NB4 (cell line): ENCODE results near the gene SPINT2.
"Not testable (repeated sequence)": the region's sequence is repeated elsewhere in the genome, so short reads cannot be mapped to it uniquely, and the experiment has no call there.

ENCODE experiments used
- DNase-seq: peaks from one replicate; pipeline ENCODE4 v3.0.0; 2010; ENCODE audit warnings: low read depth
- H3K4me3 ChIP-seq: one replicate; pipeline ENCODE4 v1.5.1; 2011; ENCODE audit warnings: mild to moderate bottlenecking, low read depth, low read length, moderate library complexity
- MYC ChIP-seq: IDR thresholded peaks from 2 replicates; pipeline ENCODE4 v1.6.1; 2011; ENCODE audit warnings: low read depth, low read length
- POLR2A ChIP-seq: IDR thresholded peaks from 2 replicates; pipeline ENCODE4 v1.6.1; 2011; ENCODE audit warnings: mild to moderate bottlenecking; ENCODE audit not compliant: insufficient read length; ENCODE audit errors: extremely low read depth
- TF ChIP-seq, protein P1 (sequence below): IDR thresholded peaks from one replicate; pipeline ENCODE4 v1.5.1; 2012; ENCODE audit warnings: low read depth, low read length
- TF ChIP-seq, protein P2 (sequence below): IDR thresholded peaks from 2 replicates; pipeline ENCODE4 v1.6.1; 2011; ENCODE audit warnings: low read depth, low read length

The SPINT2 gene

DNA sequence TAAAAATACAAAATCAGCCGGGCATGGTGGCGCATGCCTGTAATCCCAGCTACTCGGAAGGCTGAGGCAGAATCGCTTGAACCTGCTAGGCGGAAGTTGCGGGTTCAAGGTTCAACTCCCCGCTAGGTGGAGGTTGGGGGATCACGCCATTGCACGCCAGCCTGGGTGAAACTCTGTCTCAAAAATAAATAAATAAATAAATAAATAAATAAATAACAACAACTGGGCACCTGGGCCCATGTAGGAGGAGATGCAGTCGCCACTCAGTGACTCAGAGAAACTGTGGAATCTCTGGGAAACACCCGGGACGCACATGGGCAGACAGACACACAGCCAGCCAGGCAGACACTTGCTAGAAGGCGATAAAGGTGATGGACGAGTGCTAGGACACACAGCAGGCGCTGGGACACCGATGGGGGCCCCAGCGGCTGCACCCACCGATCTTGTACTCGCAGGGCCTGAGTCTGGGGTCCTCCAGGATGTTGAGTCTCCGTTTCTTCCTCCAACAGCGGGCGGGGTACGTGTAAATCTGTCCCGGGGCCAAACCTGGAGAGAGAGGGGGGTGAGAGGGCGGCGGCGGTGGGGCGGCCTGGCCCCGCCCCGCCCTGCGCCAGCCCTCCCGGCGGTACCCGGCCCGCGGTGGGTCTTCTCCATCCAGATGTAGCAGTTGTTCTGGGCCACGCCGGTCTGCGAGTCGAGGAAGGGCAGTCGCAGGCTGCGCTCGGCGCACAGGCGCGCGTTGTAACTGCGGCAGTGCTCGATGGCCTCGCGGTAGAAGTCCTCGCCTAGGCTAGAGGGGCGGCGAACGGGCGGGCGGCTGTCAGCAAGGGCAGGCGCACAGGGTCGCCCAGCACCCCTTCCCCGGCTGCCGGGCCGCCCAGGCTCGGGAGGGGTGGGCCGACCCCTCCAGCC lies 42.2 kb upstream of the SPINT2 start:
- no peak overlapping the region for H3K4me3 ChIP-seq
- TF ChIP-seq, protein P1, sequence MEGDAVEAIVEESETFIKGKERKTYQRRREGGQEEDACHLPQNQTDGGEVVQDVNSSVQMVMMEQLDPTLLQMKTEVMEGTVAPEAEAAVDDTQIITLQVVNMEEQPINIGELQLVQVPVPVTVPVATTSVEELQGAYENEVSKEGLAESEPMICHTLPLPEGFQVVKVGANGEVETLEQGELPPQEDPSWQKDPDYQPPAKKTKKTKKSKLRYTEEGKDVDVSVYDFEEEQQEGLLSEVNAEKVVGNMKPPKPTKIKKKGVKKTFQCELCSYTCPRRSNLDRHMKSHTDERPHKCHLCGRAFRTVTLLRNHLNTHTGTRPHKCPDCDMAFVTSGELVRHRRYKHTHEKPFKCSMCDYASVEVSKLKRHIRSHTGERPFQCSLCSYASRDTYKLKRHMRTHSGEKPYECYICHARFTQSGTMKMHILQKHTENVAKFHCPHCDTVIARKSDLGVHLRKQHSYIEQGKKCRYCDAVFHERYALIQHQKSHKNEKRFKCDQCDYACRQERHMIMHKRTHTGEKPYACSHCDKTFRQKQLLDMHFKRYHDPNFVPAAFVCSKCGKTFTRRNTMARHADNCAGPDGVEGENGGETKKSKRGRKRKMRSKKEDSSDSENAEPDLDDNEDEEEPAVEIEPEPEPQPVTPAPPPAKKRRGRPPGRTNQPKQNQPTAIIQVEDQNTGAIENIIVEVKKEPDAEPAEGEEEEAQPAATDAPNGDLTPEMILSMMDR: no peak
- TF ChIP-seq, protein P2, sequence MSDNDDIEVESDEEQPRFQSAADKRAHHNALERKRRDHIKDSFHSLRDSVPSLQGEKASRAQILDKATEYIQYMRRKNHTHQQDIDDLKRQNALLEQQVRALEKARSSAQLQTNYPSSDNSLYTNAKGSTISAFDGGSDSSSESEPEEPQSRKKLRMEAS: no peak
- no peak for TF ChIP-seq MYC
- no peak for TF ChIP-seq POLR2A
- DNase-seq: no peak

DNA sequence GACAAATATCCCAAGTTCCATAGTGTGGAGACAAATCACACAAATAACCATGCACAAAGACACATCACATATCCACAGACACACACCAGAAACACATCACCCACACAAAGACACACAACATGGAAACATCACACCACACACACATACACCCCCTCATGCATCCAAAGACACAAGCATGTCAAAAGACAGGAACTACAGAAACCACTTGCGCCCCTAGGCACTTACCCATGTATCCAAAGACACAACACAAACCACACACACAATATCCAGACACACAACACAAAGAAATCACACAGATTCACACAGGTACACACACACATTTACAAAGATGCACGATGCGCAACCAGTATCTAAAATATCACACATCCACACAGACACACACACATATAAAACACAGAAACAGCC lies 41.3 kb upstream of the SPINT2 start:
- H3K4me3 ChIP-seq: no peak overlapping the region
- DNase-seq: no peak
- TF ChIP-seq POLR2A (no peak), MYC (no peak)
- TF ChIP-seq, protein P2: no peak
- TF ChIP-seq, protein P1: no peak

DNA sequence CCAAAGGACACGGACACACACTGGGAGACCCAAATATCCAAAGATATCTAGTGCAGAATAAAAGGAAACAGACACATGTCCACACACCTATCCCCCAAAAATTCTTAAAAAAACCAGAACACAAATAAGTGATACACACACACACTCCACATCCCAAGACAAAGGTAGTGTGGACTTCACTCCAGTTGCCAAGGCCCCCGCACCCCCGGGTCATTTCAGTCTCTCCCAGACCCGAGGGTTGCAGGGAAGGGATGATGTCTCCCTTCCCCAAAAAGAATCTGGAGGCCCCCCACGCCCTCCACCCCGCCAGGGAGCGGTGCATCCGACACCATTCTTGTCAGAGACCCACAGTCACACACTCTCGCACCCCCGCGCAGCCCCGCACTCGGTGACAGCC lies 40.8 kb upstream of the SPINT2 start:
- no peak overlapping the region for H3K4me3 ChIP-seq
- no peak for TF ChIP-seq POLR2A
- TF ChIP-seq, protein P1: no peak
- TF ChIP-seq MYC: no peak
- TF ChIP-seq, protein P2: no peak
- no peak for DNase-seq

DNA sequence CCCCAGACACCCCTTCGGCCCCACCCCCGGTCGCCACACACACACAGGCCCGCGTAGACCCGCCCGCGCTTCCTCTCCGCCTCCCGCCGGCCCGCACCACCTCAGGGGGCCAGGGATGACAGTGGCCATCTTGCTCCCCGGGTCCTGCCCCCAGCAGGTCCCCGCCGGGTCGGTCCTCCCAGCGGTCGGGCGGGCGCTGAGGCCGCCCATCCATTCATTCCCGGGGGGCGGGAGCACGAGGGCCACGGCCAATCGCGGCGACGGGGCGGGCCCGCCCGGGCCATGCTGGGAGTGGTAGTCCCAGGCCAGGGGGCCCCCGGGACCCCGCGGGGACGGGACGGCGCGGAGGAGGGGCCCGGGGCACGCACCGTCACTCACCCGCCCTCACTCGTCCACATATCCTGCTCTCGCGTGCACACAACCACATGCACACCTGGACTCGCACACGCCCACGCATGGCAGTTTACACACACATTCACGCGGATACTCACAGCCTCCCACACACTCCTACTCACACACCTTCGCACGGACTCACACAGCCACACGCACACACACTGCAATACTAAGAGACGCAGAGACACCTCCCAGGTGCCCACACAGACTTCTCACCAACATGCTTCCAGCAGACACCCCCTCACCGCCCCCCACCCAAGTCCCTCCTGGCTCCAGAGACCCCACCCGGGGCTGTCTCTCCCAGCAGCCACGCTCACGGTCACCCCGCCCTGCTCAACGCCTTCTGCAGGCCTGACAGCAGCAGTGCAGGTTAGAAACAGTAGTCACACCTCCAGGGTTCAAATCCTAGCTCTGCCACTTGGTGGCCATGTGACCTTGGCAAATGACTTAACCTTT lies 40.1 kb upstream of the SPINT2 start, which contains the start of gene DPF1:
DPF1 (minus strand) TSS at position 209 of the 849 bp plus-strand sequence; CDS start at position 129, 80 bp downstream.
- peak; percentile 76 for DNase-seq
- H3K4me3 ChIP-seq: no peak within 1 kb of the TSS
- no peak for TF ChIP-seq POLR2A
- TF ChIP-seq, protein P2: peak; percentile 62; the same call in 1 of the 2 replicates
- TF ChIP-seq, protein P1: no peak
- TF ChIP-seq MYC: no peak

DNA sequence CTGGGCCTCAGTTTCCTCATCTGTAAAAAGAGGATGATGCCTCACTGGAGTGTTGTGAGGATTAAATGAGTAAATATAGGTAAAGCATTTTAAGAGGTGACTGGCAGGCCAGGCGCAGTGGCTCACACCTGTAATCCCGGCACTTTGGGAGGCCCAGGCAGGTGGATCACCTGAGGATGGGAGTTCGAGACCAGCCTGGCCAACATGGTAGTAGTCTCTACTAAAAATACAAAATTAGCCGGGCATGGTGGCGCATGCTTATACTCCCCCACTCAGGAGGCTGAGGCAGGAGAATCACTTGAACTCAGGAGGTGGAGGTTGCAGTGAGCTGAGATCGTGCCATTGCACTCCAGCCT lies 39.5 kb upstream of the SPINT2 start:
- not testable (repeated sequence) for H3K4me3 ChIP-seq, DNase-seq

DNA sequence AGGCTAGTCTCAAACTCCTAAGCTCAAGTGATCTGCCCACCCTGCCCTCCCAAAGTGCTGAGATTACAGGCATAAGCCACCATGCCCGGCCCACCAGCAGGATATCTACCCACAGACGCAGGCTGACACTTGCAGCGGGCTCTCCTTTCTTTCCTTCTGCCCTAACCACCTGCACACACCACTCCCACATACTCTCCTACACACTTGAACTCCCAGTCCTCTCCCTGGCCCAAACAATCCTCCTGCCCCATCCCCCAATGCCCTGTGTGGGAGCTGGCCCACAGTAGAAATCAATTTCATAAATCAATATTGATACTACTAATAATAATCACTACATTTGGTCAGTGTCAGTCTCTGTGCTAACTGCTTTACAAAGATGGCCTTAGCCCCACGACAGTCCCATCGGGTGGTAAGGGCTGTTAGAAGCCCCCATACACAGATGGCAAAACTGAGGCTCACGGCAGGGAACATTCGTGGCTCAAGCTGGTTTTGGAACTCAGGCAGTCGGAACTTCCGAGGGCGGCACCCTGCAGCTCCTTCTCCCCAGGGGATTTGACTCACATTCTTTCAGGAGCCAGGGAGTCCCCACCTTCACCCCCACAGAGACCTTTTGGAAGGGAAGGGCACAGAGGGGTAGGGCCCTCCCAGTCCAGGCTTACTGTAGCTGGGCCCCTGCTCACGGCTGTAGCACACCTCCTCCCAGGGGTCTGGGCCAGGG lies 36.9 kb upstream of the SPINT2 start:
- TF ChIP-seq MYC: no peak
- TF ChIP-seq POLR2A: no peak
- TF ChIP-seq, protein P1: no peak
- H3K4me3 ChIP-seq: no peak overlapping the region
- DNase-seq: no peak
